Suprapubic skin (tissue), 4 donors: Measurements from ENCODE around the gene STXBP4. TPM values are rescaled to one million over a fixed set of nuclear protein-coding genes. Genes with fewer than 3 reads are reported as not detected.

ENCODE experiments used
- DNase-seq, 2 donors: peaks; one replicate each; pipeline ENCODE4 v3.0.0-alpha.2; 2019; ENCODE audit warnings: low spot score in 2 of 2
- H3K27ac ChIP-seq: fragments of 200-600 bp; sonication (generic); one replicate; pipeline ENCODE4 v1.5.1; 2019
- H3K27me3 ChIP-seq: fragments of 200-600 bp; sonication (generic); one replicate; pipeline ENCODE4 v1.5.1; 2019
- H3K36me3 ChIP-seq: fragments of 200-600 bp; sonication (generic); one replicate; pipeline ENCODE4 v1.5.1; 2019
- H3K4me1 ChIP-seq: fragments of 200-600 bp; sonication (generic); one replicate; pipeline ENCODE4 v1.5.1; 2019
- H3K4me3 ChIP-seq: fragments of 200-600 bp; sonication (generic); one replicate; pipeline ENCODE4 v1.5.1; 2019; ENCODE audit warnings: mild to moderate bottlenecking
- H3K9me3 ChIP-seq: fragments of 200-600 bp; sonication (generic); one replicate; pipeline ENCODE4 v1.5.1; 2019
- CTCF ChIP-seq, 2 donors: fragments of 200-600 bp in 1 of 2; fragments of 450-650 bp in 1 of 2; sonication (generic) in 1 of 2; IDR thresholded peaks; one replicate each; pipeline ENCODE4 v1.5.1; 2016 to 2019; ENCODE audit warnings: antibody characterized with exemption in 2 of 2, mild to moderate bottlenecking in 1 of 2, moderate library complexity in 1 of 2
- EP300 ChIP-seq: sonication (generic); formaldehyde crosslinking; IDR thresholded peaks from one replicate; pipeline ENCODE4 v1.6.1; 2017; ENCODE audit warnings: antibody characterized with exemption
- POLR2A ChIP-seq, 2 donors: fragments of 450-650 bp; IDR thresholded peaks; one replicate each; pipeline ENCODE4 v1.6.1; 2017; ENCODE audit warnings: antibody characterized with exemption in 2 of 2, mild to moderate bottlenecking in 2 of 2, moderate library complexity in 2 of 2
- POLR2AphosphoS5 ChIP-seq, 3 donors: sonication (generic); formaldehyde crosslinking; IDR thresholded peaks; one replicate each; pipeline ENCODE4 v1.6.1; 2017; ENCODE audit warnings: antibody characterized with exemption in 3 of 3
- WGBS: methylation state at CpG from one replicate; pipeline ENCODE4 v1.1.5; 2018; 5-methylcytosine and 5-hydroxymethylcytosine counted together
- total RNA-seq, 4 donors: library from RNA; depleted of rRNA; stranded (reverse); fragments of >200 nt; gene quantifications; one replicate each; pipeline ENCODE4 v1.1.0, GENCODE V29; 2016

Gene STXBP4
- total RNA-seq, 4 donors from 2014 or later: 1.6 to 29.4 (median 7.4) TPM

GRCh38 chr17:55110521-55110920 is 142.0 kb downstream of the STXBP4 start:
- Histone ChIP-seq H3K9me3 (peaks cover 9% of the 10 kb centered on the region), H3K36me3 (no peaks in the 10 kb centered on the region), H3K27ac (no peak overlapping the region), H3K4me3 (no peak overlapping the region), H3K4me1 (no peaks in the 10 kb centered on the region), H3K27me3 (no peaks in the 10 kb centered on the region)
- WGBS: 92% methylated on average over 2 of the region's 2 CpGs
- DNase-seq: no peak
- TF ChIP-seq EP300 (no peak), POLR2AphosphoS5 (IDR thresholded peaks at IDR 0.05) (no peak), POLR2A (IDR thresholded peaks at IDR 0.05) (no peak), CTCF (IDR thresholded peaks at IDR 0.05) (no peak)

- Histone ChIP-seq H3K27me3 (no peaks in the 10 kb centered on the region), H3K9me3 (no peaks in the 10 kb centered on the region), H3K4me1 (no peaks in the 10 kb centered on the region), H3K4me3 (no peak overlapping the region), H3K27ac (no peak overlapping the region), H3K36me3 (no peaks in the 10 kb centered on the region)
- DNase-seq: no peak
- no peak for TF ChIP-seq CTCF (IDR thresholded peaks at IDR 0.05)
Observed at GRCh38 chr17:55114283-55114682, 145.7 kb downstream of the STXBP4 start.

GRCh38 chr17:55116440-55116914 is 147.9 kb downstream of the STXBP4 start:
- Histone ChIP-seq H3K36me3 (no peaks in the 10 kb centered on the region), H3K4me1 (no peaks in the 10 kb centered on the region), H3K4me3 (no peak overlapping the region), H3K27me3 (no peaks in the 10 kb centered on the region), H3K27ac (no peak overlapping the region), H3K9me3 (no peaks in the 10 kb centered on the region)
- no peak for DNase-seq
- 17% methylated on average over 2 of the region's 2 CpGs for WGBS
- no peak for TF ChIP-seq POLR2A (IDR thresholded peaks at IDR 0.05)
- TF ChIP-seq EP300: no peak
- TF ChIP-seq POLR2AphosphoS5 (IDR thresholded peaks at IDR 0.05): no peak
- TF ChIP-seq CTCF (IDR thresholded peaks at IDR 0.05): no peak

GRCh38 chr17:55117164-55117563 is 148.6 kb downstream of the STXBP4 start:
- Histone ChIP-seq H3K4me1 (no peaks in the 10 kb centered on the region), H3K27me3 (no peaks in the 10 kb centered on the region), H3K27ac (no peak overlapping the region), H3K4me3 (no peak overlapping the region), H3K36me3 (no peaks in the 10 kb centered on the region), H3K9me3 (no peaks in the 10 kb centered on the region)
- TF ChIP-seq POLR2A (IDR thresholded peaks at IDR 0.05) (no peak), EP300 (no peak), CTCF (IDR thresholded peaks at IDR 0.05) (no peak), POLR2AphosphoS5 (IDR thresholded peaks at IDR 0.05) (no peak)
- WGBS: 57% methylated on average over 3 of the region's 3 CpGs
- no peak for DNase-seq

GRCh38 chr17:55120651-55121050 is 152.1 kb downstream of the STXBP4 start:
- DNase-seq: no peak
- no peak for TF ChIP-seq POLR2A (IDR thresholded peaks at IDR 0.05)
- no peak for TF ChIP-seq CTCF (IDR thresholded peaks at IDR 0.05)
- TF ChIP-seq POLR2AphosphoS5 (IDR thresholded peaks at IDR 0.05): no peak
- no peak for TF ChIP-seq EP300
- no peaks in the 10 kb centered on the region for H3K9me3 ChIP-seq
- H3K27ac ChIP-seq: no peak overlapping the region
- no peak overlapping the region for H3K4me3 ChIP-seq
- no peaks in the 10 kb centered on the region for H3K36me3 ChIP-seq
- no peaks in the 10 kb centered on the region for H3K27me3 ChIP-seq
- no peaks in the 10 kb centered on the region for H3K4me1 ChIP-seq
